Panc1 (cell line): ENCODE results near the gene FRYL. TPM values are rescaled to one million over a fixed set of nuclear protein-coding genes. Genes with fewer than 3 reads are reported as not detected.

Source experiments
- ATAC-seq: fragments of 200-7000 bp; cut with Tn5 transposase; 2 replicates; pipeline ENCODE4 v1.9.1; 2020; ENCODE audit warnings: mild to moderate bottlenecking, moderate library complexity
- BruUV-seq: library from RNA; stranded (reverse); fragments of 400-500 nt; replicated peaks from 2 replicates; lab custom pipeline; 2021; lab: Mats Ljungman, UMichigan
- CTCF ChIA-PET: fragments of 300-600 bp; sonication (Branson Sonifier 250); formaldehyde crosslinking; loops from one replicate; lab custom pipeline; 2022; ENCODE audit warnings: antibody characterized with exemption; lab: Charles Lee
- POLR2A ChIA-PET: fragments of 300-600 bp; sonication (Branson Sonifier 250); formaldehyde crosslinking; loops from one replicate; lab custom pipeline; 2022; ENCODE audit warnings: antibody characterized with exemption; lab: Charles Lee
- DNase-seq: peaks from one replicate; pipeline ENCODE4 v3.0.0-alpha.2; 2010; ENCODE audit warnings: low read depth, low spot score
- H3K27ac ChIP-seq: 2 replicates; pipeline ENCODE4 v1.5.1; 2011; ENCODE audit warnings: mild to moderate bottlenecking, low read length, inconsistent platforms
- H3K27me3 ChIP-seq: fragments of 200-500 bp; sonication (Bioruptor generic); 2 replicates; pipeline ENCODE4 v1.6.0; 2014; ENCODE audit warnings: low read length, inconsistent platforms; ENCODE audit not compliant: control insufficient read depth, insufficient read depth
- H3K36me3 ChIP-seq: fragments of 200-500 bp; sonication (Bioruptor generic); 2 replicates; pipeline ENCODE4 v1.5.1; 2014; ENCODE audit warnings: inconsistent platforms, mild to moderate bottlenecking, low read length, moderate library complexity; ENCODE audit not compliant: control insufficient read depth, insufficient read depth
- H3K4me1 ChIP-seq: 2 replicates; pipeline ENCODE4 v1.5.1; 2011; ENCODE audit warnings: inconsistent platforms, mild to moderate bottlenecking, low read length, moderate library complexity; ENCODE audit not compliant: control insufficient read depth, insufficient read depth
- H3K4me3 ChIP-seq, 2 experiments: 2 replicates each; pipeline ENCODE4 v1.5.1; 2011 to 2012; ENCODE audit warnings: low read depth in 2 of 2, low read length in 2 of 2, mild to moderate bottlenecking in 2 of 2, inconsistent platforms in 1 of 2, moderate library complexity in 1 of 2
- H3K9me3 ChIP-seq: fragments of 200-500 bp; sonication (Bioruptor generic); 2 replicates; pipeline ENCODE4 v1.5.1; 2014; ENCODE audit warnings: low read depth, mild to moderate bottlenecking, inconsistent platforms, low read length, moderate library complexity; ENCODE audit not compliant: control insufficient read depth, insufficient read depth
- CTCF ChIP-seq: fragments of 450-650 bp; IDR thresholded peaks from 2 replicates; pipeline ENCODE4 v1.5.1; 2017; ENCODE audit warnings: mild to moderate bottlenecking
- POLR2AphosphoS5 ChIP-seq: IDR thresholded peaks from 2 replicates; pipeline ENCODE4 v1.6.1; 2012; ENCODE audit warnings: mild to moderate bottlenecking, low read depth, low read length, moderate library complexity
- REST ChIP-seq, 2 experiments: IDR thresholded peaks; 2 replicates each; pipeline ENCODE4 v1.6.1; 2011 to 2012; ENCODE audit warnings: low read depth in 2 of 2, control low read depth in 1 of 2, low read length in 1 of 2, mild to moderate bottlenecking in 1 of 2, moderate library complexity in 1 of 2; ENCODE audit not compliant: insufficient read depth in 1 of 2
- SIN3A ChIP-seq: IDR thresholded peaks from 2 replicates; pipeline ENCODE4 v1.6.1; 2012; ENCODE audit warnings: low read depth, mild to moderate bottlenecking, low read length, moderate library complexity, borderline replicate concordance; ENCODE audit not compliant: insufficient read depth
- TCF7L2 ChIP-seq: IDR thresholded peaks from 2 replicates; pipeline ENCODE4 v1.6.1; 2011; ENCODE audit warnings: mild to moderate bottlenecking, low read depth, low read length, inconsistent platforms
- in situ Hi-C: cut with HindIII; loops from 2 replicates; pipeline ENCODE4 v1.10.0; 2016; ENCODE audit warnings: low sequenced_read_pairs, low pct_unique_long_range_greater_than_20kb
- intact Hi-C: fragments of 100-400 bp; cut with micrococcal nuclease; formaldehyde crosslinking; loops from one replicate; pipeline ENCODE4 v1.10.0; 2022; ENCODE audit not compliant: unreplicated experiment
- total RNA-seq: library from RNA; stranded (reverse); gene quantifications from one replicate; pipeline ENCODE4 v1.2.1, GENCODE V29; 2021; ENCODE audit not compliant: unreplicated experiment

The FRYL gene
- total RNA-seq, 1 experiment from 2014 or later, result 47.5 TPM

GRCh38 chr4:48558819-48559218, 221.3 kb downstream of the FRYL start:
- CTCF ChIA-PET, result no interaction called here
- ATAC-seq (no peak), DNase-seq (no peak)
- TF ChIP-seq CTCF (no peak), SIN3A (no peak)
- BruUV-seq, result no TSS peak
- Histone ChIP-seq H3K27me3 (no peaks in the 10 kb centered on the region), H3K36me3 (no peaks in the 10 kb centered on the region; the same call in none of the 2 replicates), H3K27ac (no peak overlapping the region), H3K9me3 (no peaks in the 10 kb centered on the region), H3K4me3 (no peak overlapping the region), H3K4me1 (no peaks in the 10 kb centered on the region)
- intact Hi-C loops, result no loop called here
- POLR2A ChIA-PET, result no interaction called here
- in situ Hi-C loops, result no loop called here

- H3K4me3 ChIP-seq, result no peak overlapping the region
- intact Hi-C loops, result no loop called here
- ChIA-PET POLR2A (no interaction called here), CTCF (no interaction called here)
- no peak for TF ChIP-seq CTCF
- TF ChIP-seq TCF7L2, result no peak
- TF ChIP-seq REST (IDR thresholded peaks at IDR 0.05; ENCODE audit: insufficient read depth in 1 of 2, low read depth in 2 of 2, low read length in 1 of 2), result no peak
- TF ChIP-seq POLR2AphosphoS5, result no peak
- no peak for TF ChIP-seq SIN3A
- in situ Hi-C loops, result no loop called here
- DNase-seq, result no peak
- no TSS peak for BruUV-seq
- H3K27me3 ChIP-seq, result no peaks in the 10 kb centered on the region
- peaks cover under 1% of the 10 kb centered on the region for H3K36me3 ChIP-seq
- no peaks in the 10 kb centered on the region for H3K4me1 ChIP-seq
- no peaks in the 10 kb centered on the region for H3K9me3 ChIP-seq
- H3K27ac ChIP-seq, result no peak overlapping the region
- ATAC-seq, result no peak
Observed at GRCh38 chr4:48558026-48558425, 222.1 kb downstream of the FRYL start.

- TF ChIP-seq SIN3A (no peak), CTCF (peak; percentile 31)
- Histone ChIP-seq H3K27me3 (no peaks in the 10 kb centered on the region), H3K27ac (no peak overlapping the region), H3K4me1 (no peaks in the 10 kb centered on the region), H3K4me3 (no peak overlapping the region), H3K36me3 (peaks cover 3% of the 10 kb centered on the region), H3K9me3 (no peaks in the 10 kb centered on the region)
- POLR2A ChIA-PET, result no interaction called here
- DNase-seq, result no peak
- ATAC-seq, result no peak
- no TSS peak for BruUV-seq
- in situ Hi-C loops (no loop called here), intact Hi-C loops (no loop called here)
- CTCF ChIA-PET, result no interaction called here
Observed at GRCh38 chr4:48557478-48557877, 222.6 kb downstream of the FRYL start.
